GM21786 (cell line): ENCODE data around the gene QPRT.
"Not testable (repeated sequence)": the region's sequence is repeated elsewhere in the genome, so short reads cannot be mapped to it uniquely, and the experiment has no call there.

Experiments
- ATAC-seq: cut with Tn5 transposase; IDR thresholded peaks from one replicate; pipeline ENCODE4 v1.9.1; 2021; ENCODE audit not compliant: unreplicated experiment

Gene QPRT

DNA sequence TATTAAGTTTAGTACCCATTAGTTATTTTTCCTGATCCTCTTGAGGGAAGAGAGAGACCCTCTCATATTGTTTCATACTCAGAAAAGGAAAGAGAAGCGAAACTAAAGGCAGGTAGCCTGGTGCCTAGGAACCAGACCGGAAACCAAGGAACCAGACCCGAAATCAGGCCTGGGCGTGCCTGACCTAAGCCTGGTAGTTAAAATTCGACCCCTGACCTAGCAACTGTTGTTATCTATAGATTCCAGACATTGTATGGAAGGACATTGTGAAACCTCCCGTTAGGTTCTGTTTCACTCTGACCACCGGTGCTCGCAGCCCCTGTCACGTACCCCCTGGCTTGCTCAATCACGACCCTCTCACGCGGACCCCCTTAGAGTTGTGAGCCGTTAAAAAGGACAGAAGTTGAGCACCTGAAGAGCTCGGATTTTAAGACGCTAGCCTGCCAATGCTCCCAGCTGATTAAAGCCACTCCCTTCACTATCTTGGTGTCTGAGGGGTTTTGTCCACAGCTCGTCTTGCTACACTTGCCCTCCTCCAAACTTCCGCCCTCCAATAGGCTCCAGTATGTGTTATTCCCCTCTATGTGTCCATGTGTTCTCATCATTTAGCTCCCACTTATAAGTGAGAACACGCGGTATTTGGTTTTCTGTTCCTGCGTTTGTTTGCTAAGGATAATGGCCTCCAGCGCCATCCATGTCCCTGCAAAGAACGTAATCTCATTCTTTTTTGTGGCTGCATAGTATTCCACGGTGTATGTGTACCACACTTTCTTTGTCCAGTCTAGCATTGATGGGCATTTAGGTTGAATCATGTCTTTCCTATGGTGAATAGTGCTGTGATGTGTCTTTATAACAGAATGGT is 10.7 kb downstream of the QPRT start:
- ATAC-seq = not testable (repeated sequence)

DNA sequence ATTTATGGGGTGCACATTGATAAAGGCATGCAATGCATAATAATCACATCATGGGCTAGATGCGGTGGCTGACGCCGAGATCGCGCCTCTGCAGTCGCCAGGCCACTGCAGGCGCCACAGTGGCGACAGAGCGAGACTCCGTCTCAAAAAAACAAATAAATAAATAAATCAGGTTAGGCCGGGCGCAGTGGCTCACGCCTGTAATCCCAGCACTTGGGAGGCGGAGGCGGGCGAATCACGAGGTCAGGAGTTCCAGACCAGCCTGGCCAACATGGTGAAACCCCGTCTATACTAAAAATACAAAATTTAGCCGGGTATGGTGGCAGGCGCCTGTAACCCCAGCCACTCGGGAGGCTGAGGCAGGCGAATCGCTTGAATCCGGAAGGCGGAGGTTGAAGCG is 13.6 kb downstream of the QPRT start:
- ATAC-seq = not testable (repeated sequence)

DNA sequence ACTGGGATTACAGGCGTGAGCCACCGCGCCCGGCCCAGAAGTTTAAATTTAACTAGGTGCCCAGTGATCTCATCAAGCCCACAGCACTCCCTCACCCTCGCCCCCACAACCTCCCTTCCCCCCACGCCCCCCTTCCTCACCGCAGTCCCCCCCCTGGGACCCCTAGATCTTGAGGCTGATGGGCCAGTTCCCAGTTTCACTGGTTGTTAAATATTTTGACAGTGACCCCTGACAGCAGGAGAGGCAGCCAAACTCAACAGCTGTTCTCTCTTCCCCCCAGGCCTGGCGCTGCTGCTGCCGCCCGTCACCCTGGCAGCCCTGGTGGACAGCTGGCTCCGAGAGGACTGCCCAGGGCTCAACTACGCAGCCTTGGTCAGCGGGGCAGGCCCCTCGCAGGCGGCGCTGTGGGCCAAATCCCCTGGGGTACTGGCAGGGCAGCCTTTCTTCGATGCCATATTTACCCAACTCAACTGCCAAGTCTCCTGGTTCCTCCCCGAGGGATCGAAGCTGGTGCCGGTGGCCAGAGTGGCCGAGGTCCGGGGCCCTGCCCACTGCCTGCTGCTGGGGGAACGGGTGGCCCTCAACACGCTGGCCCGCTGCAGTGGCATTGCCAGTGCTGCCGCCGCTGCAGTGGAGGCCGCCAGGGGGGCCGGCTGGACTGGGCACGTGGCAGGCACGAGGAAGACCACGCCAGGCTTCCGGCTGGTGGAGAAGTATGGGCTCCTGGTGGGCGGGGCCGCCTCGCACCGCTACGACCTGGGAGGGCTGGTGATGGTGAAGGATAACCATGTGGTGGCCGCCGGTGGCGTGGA is 15.6 kb downstream of the QPRT start:
- no peak for ATAC-seq

DNA sequence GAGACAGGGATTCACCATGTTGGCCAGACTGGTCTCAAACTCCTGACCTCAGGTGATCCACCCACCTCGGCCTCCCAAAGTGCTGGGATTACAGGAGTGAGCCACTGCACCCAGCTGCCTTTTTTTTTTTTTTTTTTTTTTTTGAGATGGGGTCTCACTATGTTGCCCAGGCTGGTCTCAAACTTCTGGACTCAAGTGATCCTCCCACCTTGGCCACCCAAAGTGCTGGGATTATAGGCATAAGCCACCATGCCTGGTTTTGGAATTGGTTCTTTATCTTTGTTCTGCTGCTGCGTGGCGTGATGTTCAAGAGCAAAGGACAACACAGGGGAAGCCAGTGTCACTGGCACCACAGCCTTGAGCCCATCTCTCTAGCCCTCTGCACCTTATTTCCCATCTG is 16.7 kb downstream of the QPRT start:
- not testable (repeated sequence) for ATAC-seq

DNA sequence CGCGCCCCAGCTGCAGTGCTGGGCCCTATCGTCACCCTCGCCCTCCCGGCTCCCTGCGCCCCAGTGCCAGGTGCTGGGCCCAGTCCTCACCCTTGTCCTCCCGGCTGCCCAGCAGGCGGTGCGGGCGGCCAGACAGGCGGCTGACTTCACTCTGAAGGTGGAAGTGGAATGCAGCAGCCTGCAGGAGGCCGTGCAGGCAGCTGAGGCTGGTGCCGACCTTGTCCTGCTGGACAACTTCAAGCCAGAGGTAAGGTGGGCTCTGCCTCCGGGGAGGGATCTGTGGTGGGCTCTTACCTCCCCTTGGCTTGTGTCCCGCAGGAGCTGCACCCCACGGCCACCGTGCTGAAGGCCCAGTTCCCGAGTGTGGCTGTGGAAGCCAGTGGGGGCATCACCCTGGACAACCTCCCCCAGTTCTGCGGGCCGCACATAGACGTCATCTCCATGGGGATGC is 17.9 kb downstream of the QPRT start:
- no peak for ATAC-seq

DNA sequence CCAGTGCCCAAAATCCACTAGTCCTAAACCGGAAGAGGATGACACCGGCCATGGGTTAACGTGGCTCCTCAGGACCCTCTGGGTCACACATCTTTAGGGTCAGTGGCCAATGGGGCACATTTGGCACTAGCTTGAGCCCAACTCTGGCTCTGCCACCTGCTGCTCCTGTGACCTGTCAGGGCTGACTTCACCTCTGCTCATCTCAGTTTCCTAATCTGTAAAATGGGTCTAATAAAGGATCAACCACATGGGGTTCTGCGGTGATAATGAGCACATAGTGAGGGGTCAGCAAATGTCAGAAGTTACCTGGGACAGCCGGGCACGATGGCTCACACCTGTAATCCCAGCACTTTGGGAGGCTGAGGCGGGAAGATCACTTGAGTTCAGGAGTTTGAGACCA is 18.4 kb downstream of the QPRT start:
- ATAC-seq = no peak

DNA sequence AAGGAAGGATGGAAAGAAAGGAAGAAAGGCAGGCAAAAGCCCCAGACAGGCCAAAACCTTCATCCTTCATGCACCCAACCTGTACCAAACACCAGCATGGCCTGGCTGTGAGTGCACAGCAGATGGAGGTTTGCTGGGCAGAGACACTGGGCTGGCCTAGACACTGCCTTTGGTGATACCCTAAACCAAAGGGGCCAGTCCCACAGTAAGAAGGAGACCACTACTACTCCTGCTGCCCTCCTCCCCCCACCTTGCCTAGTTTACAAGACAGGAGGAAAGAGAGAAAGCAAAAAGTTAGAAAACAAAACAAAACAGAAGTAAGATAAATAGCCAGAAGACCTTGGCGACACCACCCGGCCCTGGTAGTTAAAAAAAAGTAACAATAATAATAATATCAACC is 19.1 kb downstream of the QPRT start:
- ATAC-seq = no peak

DNA sequence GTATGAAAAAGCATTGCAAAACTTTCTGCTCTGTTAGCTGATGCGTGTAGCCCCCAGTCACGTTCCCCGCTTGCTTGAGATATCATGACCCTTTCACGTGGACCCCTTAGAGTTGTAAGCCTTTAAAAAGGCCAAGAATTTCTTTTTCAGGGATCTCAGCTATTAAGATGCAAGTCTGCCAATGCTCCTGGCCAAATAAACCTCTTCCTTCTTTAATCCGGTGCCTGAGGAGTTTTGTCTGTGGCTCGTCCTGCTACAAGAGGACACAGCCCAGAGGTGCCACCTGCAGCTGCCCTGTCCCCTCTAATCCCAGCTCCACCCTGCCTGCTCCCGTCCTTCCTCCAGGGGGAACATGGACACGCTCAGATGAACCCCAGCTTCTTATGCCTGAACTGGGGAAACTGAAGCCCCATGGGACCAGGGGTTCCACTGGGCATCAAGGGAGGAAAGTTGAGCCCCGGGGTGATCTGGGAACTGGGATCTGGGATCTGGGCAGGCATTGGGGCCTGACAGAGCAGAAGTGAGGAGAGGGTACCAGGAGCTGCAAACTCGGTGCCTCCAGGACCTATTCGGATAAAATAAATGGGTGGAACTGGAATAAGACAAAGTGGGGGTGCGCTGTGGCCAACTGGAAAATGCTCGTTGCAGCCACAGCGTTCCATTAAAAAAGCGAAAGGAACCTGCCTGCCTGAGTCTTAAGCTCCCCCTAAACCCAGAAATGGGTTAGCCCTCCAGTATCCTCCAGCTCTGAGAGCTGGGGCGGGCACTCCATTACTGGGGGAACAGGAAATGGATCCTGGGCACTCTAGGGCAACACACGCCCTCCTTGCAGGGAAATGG is 19.7 kb downstream of the QPRT start:
- ATAC-seq = no peak

DNA sequence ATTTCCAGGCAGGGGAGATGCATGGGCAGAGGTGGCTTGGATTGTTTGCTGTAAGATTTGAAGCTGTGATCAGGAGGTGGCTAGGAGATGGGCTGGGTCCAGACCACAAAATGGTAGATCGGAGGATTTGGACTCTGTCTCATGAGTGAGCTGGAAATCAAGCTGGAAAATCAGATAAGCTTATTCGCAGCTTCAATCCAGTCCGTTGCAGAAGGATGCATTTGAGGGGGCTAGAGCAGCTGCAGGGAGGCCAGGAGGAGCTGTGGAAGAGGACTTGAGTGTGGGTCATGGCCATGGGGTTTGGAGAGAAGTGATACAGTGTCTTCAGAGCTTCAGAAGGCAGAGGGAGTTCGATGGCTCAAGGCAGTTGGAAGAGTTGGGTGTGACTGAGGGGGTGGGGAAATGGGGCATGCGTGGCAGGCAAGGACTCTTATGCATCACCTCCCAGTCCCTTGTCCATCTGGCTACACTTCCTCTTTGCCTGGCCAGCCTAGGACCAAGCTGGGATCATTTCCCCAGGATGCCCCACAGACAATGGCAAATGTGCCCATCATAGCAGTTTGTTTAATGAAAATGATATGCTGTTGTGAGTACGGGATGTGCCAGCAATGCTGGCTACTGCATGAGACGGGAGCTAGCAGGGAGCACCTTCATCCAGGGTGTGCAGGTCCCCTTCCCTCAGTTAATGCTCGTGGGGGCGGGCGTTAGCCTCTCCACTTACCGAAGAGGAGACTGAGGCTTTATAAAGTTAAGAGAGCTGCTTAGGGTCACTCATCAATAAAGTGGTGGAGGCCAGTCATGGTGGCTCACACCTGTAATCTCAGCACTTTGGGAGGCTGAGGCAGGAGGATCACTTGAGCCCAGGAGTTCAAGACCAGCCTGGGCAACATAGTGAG is 20.6 kb downstream of the QPRT start:
- ATAC-seq = no peak

DNA sequence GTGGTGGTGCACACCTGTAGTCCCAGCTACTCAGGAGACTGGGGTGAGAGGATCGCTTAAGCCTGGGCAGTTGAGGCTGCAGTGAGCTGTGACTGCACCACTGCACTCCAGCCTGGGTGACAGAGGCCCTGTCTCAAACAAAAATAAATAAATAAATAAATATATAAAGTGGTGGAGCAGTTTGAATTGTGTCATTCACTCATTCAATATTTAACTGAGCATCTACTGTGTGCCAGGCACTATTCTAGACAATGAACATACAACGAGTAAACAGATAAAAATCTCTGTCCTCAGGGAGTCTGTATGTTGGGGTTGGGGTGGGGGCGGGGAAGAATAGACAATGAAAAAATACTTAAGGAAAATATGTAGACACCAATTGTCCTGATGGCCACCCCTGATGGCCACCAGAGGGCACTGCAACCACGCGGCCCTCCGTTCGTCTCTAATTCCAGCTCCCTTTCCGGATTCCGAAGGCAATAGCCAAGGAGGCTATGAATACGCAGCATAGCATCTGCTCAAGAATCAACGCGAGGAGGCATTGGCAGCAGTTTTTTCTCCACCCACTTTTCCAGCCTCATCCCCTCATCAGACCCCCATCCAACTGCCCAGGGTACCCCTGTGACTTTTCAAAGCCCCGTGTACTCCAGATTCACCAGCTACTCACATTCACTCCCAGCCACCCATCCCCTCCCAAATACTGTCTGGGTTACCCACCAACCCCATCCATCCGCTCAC is 21.4 kb downstream of the QPRT start:
- no peak for ATAC-seq

DNA sequence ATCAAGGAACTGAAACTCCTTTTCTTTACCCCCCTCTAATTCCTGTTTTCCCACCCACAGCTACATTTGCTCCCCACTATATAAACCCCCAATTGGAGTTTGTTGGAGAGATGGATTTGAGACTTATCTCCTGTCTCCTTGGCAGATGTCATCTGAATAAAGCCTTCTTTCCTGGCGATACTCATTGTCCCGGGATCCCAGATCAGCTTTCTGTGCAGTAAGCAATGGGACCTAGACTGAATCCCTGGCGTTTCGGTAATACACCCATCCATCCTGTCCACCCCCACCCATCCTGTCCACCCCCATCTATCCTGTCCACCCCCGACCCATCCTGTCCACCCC is 22.2 kb downstream of the QPRT start:
- ATAC-seq = no peak

DNA sequence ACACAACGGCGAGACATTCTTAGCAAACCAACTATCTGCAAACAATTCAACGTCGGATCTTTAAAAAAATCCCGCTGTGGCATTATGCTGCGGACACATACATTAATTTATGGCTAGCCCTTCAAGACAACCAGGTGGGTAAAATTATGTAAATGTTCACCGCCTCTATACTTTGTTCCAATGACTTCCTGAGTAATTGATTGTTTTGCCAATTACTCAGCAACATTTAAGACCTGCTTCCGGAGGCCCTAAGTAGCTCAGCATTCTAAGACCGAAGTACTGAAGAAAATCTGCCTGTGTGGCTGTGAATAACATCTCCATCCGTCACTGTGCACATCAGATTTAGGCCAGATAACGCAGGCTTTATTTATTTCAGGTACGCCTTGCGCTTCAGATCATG is 23.3 kb downstream of the QPRT start:
- peak; percentile 25 for ATAC-seq

DNA sequence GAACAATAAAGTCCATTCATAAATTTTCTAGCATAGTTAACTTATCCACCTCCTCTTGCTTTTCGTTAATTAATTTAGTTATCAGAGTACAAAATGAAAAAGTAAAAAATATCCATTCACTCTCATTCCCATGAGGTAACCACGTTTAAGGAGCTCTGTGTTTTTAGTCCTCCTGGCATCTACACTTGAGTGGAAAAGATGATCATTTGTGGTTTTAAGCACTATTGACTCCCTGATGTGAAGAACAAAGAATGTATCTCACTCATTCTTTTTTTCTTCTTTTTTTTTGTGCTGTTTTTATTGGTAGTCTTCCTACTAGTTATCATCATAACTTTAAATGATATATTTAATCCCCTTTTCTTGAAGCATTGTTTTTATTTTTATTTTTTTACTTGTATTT is 26.1 kb downstream of the QPRT start:
- no peak for ATAC-seq

DNA sequence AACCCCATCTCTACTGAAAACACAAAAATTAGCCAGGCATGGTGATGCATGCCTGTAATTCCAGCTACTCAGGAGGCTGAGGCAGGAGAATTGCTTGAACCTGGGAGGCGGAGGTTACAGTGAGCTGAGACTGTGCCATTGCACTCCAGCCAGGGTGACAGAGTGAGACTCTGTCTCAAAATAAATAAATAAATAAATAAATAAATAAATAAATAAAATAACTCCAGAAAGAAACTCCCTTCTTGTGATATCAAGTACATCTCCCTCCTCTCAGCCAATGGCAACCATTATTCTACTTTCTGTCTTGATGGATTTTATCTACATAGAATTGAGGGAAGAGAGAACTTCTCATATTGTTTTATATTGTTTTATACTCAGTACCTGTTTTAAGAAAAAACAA is 28.2 kb downstream of the QPRT start:
- ATAC-seq = not testable (repeated sequence)

DNA sequence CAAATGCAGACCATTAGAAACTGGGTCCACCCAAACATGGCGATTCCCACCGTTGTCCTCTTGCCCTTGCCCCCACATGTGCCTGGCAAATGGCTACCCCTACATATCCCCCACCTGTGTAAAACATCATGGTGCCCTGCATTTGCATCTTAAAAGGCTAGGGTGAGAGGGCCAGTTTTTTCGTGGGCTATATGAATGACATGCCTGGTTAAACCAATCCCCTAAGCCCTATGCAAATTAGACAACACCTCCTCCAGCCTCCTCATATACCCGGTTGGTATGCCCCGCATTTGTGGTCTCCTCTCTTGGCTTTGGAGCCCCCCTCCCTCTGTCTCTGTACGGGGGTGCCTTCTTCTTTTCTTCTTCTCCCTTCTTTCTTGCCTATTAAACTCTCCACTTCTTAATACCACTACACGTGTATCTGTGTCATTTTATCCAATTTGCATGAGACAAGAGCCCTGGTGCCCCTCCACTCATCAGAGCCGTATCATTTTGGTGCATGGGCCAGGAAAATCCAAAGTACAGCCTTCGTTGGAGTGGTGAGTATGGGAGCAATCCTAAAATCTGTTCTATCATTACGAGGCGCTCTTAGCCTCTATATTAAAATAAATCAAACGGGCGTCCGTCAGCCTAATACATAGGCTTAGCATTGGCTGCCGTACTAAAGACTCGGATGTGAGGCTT is 30.1 kb downstream of the QPRT start:
- ATAC-seq = no peak

DNA sequence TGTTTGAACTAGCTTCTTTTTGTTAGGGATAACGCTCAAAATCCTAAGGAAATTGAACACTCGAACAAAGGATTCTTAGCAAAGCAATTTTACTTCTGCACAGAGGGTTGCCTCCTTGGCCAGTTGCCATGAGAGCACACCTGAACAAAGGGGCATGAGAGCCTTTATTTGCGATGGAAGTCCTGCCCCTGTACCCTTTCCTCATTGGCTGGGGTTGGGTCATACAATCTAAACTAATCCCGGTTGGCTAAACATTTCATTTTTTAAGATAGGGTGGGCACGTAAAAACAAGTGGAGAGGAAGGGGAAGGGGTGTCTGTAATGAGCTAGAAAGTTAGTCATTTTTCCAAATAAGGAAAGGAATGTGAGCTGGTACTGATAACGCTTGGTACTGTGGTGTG is 30.7 kb downstream of the QPRT start:
- not testable (repeated sequence) for ATAC-seq

DNA sequence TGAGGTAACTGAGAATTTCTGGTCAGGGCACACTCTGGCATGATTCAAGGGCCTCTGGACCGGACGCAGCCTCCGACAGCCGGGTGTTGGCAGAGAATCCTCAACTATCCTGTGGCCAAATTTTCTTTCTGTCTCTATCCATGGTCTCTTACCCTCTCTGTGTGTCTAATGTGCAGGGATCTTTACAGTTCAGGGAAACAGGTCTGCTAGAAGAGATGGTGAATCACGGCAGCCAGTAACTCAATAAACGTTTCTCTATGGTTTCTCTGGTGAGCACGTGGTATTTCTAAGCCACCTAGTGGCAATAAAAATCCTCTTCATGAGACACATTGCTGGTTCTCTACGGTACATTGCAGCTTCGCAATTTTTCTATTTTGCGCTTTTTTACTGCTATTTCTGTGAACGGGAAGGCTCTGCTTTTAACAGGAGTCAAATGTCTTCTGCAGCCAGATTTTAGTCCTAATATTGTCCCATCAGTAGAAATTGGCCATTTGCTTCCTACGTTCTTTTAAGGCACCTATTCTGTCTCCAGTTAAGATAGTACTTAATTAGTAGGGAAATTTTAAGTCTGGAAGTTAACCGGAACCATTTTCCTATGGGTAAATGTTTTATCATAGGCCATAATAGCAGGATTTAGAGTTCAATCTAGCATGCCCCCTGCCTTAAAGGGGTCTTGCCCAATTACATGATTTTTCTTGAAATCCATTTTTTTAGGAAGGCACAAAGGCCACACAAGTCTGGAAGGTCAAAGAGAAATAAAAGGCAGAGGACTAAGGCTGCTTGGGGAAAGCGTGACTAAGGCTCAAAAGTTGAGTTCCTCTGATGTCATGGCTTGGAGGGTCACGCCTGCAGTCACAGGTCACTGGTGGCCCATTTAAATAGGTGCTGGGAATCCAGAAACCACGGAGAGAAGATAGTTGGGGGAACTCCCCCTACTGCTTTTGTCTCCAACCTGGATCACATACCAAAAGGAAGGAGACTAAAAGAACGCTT is 31.5 kb downstream of the QPRT start:
- ATAC-seq = no peak

DNA sequence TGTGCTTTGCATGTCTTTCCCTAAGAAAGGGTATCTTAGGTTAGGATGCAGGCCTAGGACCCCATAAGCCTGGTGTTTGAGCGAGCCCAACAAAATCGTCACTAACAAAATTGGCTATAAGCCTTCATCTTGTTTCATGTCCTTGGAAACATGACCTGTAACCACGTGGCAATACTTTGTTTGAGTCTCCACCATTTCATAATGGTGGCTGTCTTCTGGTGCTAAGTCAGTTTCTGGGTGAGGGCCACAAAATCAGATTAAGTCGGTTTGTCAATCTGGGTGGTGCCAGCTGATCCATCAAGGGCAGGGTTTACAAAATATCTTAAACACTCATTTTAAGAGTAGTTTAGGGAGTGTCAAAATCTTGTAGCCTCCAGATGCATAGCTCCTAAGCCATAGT is 33.8 kb downstream of the QPRT start:
- no peak for ATAC-seq
